Measurements from ENCODE around the gene GLIS1. TPM values are rescaled to one million over a fixed set of nuclear protein-coding genes. Genes with fewer than 3 reads are reported as not detected.

The GLIS1 gene
- total RNA-seq, 4 donors from 2014 or later = not detected

- Histone ChIP-seq H3K4me1 (no peaks in the 10 kb centered on the region), H3K4me3 (no peak overlapping the region), H3K9me3 (no peaks in the 10 kb centered on the region), H3K27ac (no peak overlapping the region), H3K27me3 (no peaks in the 10 kb centered on the region), H3K36me3 (no peaks in the 10 kb centered on the region)
- ATAC-seq = no peak
- in situ Hi-C loops (cut with MboI; ENCODE audit: low sequenced_read_pairs in 4 of 4) (no loop called here), intact Hi-C loops (cut with DNase I; ENCODE audit: low total_unique reads) (no loop called here)
- no peak for DNase-seq
- TF ChIP-seq POLR2A (IDR thresholded peaks at IDR 0.05) (no peak), CTCF (IDR thresholded peaks at IDR 0.05 in 4 of 5, conservative IDR thresholded peaks at IDR 0.05 in 1 of 5) (no peak)
These were observed 117.8 kb downstream of the GLIS1 start for GRCh38 chr1:53621144-53621543.

GRCh38 chr1:53620061-53620855, 118.7 kb downstream of the GLIS1 start:
- intact Hi-C loops (cut with DNase I; ENCODE audit: low total_unique reads) = no loop called here

GRCh38 chr1:53619367-53620060, 119.5 kb downstream of the GLIS1 start:
- in situ Hi-C loops (cut with MboI; ENCODE audit: low sequenced_read_pairs in 4 of 4) = no loop called here

More at GRCh38 chr1:53620061-53620855, 118.7 kb downstream of the GLIS1 start:
- in situ Hi-C loops (cut with MboI; ENCODE audit: low sequenced_read_pairs in 4 of 4) = no loop called here
- H3K9me3 ChIP-seq = no peaks in the 10 kb centered on the region
- TF ChIP-seq POLR2A (IDR thresholded peaks at IDR 0.05) = no peak
- TF ChIP-seq CTCF (IDR thresholded peaks at IDR 0.05 in 4 of 5, conservative IDR thresholded peaks at IDR 0.05 in 1 of 5) = no peak
- no peak overlapping the region for H3K27ac ChIP-seq
- no peak overlapping the region for H3K4me3 ChIP-seq
- no peaks in the 10 kb centered on the region for H3K4me1 ChIP-seq
- no peaks in the 10 kb centered on the region for H3K27me3 ChIP-seq
- no peak for DNase-seq
- no peak for ATAC-seq
- H3K36me3 ChIP-seq = no peaks in the 10 kb centered on the region

GRCh38 chr1:53618500-53619366, 120.2 kb downstream of the GLIS1 start:
- Histone ChIP-seq H3K4me1 (no peaks in the 10 kb centered on the region), H3K27me3 (no peaks in the 10 kb centered on the region), H3K27ac (no peak overlapping the region), H3K4me3 (no peak overlapping the region), H3K9me3 (no peaks in the 10 kb centered on the region), H3K36me3 (no peaks in the 10 kb centered on the region)
- in situ Hi-C loops (cut with MboI; ENCODE audit: low sequenced_read_pairs in 4 of 4) (no loop called here), intact Hi-C loops (cut with DNase I; ENCODE audit: low total_unique reads) (no loop called here)
- ATAC-seq (no peak), DNase-seq (no peak)
- no peak for TF ChIP-seq POLR2A (IDR thresholded peaks at IDR 0.05)
- TF ChIP-seq CTCF (IDR thresholded peaks at IDR 0.05 in 4 of 5, conservative IDR thresholded peaks at IDR 0.05 in 1 of 5) = no peak

More at GRCh38 chr1:53619367-53620060, 119.5 kb downstream of the GLIS1 start:
- TF ChIP-seq POLR2A (IDR thresholded peaks at IDR 0.05) (no peak), CTCF (IDR thresholded peaks at IDR 0.05 in 4 of 5, conservative IDR thresholded peaks at IDR 0.05 in 1 of 5) (no peak)
- H3K9me3 ChIP-seq = no peaks in the 10 kb centered on the region
- ATAC-seq (no peak), DNase-seq (no peak)
- intact Hi-C loops (cut with DNase I; ENCODE audit: low total_unique reads) = no loop called here
- H3K4me1 ChIP-seq = no peaks in the 10 kb centered on the region
- H3K27me3 ChIP-seq = no peaks in the 10 kb centered on the region
- no peak overlapping the region for H3K4me3 ChIP-seq
- no peak overlapping the region for H3K27ac ChIP-seq
- no peaks in the 10 kb centered on the region for H3K36me3 ChIP-seq
